B cell (primary cell): Measurements from ENCODE around the gene HHATL.

Source experiments
- CTCF ChIP-seq: fragments of 200-600 bp; IDR thresholded peaks from one replicate; pipeline ENCODE4 v1.8.0; 2022; ENCODE audit warnings: antibody characterized with exemption, mild to moderate bottlenecking
- EZH2 ChIP-seq: IDR thresholded peaks from 2 replicates; pipeline ENCODE4 v1.6.1; 2012; ENCODE audit warnings: borderline replicate concordance, low read depth, mild to moderate bottlenecking, moderate library complexity, low read length; ENCODE audit not compliant: insufficient read depth, poor library complexity, severe bottlenecking

- TF ChIP-seq EZH2 (no peak), CTCF (no peak)
Observed at GRCh38 chr3:42730706-42731420, 28.3 kb upstream of the HHATL start.
